ENCODE measurements around the gene MATN4. TPM values are rescaled to one million over a fixed set of nuclear protein-coding genes. Genes with fewer than 3 reads are reported as not detected.
A peak's percentile ranks its signal among the peaks of the same experiment; 100 is the strongest.

Gene MATN4
- total and polyA plus RNA-seq, 7 donors: not detected

GRCh38 chr20:45323731-45324130 is 15.6 kb upstream of the MATN4 start:
- H3K9me3 ChIP-seq: no peaks in the 10 kb centered on the region
- peaks cover 14 to 38% of the 10 kb centered on the region in 2 donors for H3K36me3 ChIP-seq (ENCODE audit: insufficient read depth in 1 of 2, low read depth in 1 of 2)
- no peaks in the 10 kb centered on the region for H3K27me3 ChIP-seq (ENCODE audit: insufficient read depth in 3 of 3, low read length in 2 of 3)
- intact Hi-C loops (cut with DNase I): loop anchor here in 1 of 2 donors (5.0 kb wide), 1 partner anchor 49 kb away; no protein-coding TSS in a partner anchor
- peak; percentile 69 to 77 (median 73) for ATAC-seq
- H3K4me3 ChIP-seq: no peak overlapping the region
- peak overlapping the region; percentile 69 for H3K27ac ChIP-seq
- peaks cover 3% of the 10 kb centered on the region for H3K4me1 ChIP-seq
- DNase-seq: peak in 1 of 2 donors; percentile 12
- TF ChIP-seq, protein P1, sequence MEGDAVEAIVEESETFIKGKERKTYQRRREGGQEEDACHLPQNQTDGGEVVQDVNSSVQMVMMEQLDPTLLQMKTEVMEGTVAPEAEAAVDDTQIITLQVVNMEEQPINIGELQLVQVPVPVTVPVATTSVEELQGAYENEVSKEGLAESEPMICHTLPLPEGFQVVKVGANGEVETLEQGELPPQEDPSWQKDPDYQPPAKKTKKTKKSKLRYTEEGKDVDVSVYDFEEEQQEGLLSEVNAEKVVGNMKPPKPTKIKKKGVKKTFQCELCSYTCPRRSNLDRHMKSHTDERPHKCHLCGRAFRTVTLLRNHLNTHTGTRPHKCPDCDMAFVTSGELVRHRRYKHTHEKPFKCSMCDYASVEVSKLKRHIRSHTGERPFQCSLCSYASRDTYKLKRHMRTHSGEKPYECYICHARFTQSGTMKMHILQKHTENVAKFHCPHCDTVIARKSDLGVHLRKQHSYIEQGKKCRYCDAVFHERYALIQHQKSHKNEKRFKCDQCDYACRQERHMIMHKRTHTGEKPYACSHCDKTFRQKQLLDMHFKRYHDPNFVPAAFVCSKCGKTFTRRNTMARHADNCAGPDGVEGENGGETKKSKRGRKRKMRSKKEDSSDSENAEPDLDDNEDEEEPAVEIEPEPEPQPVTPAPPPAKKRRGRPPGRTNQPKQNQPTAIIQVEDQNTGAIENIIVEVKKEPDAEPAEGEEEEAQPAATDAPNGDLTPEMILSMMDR (IDR thresholded peaks at IDR 0.05): no peak

DNA sequence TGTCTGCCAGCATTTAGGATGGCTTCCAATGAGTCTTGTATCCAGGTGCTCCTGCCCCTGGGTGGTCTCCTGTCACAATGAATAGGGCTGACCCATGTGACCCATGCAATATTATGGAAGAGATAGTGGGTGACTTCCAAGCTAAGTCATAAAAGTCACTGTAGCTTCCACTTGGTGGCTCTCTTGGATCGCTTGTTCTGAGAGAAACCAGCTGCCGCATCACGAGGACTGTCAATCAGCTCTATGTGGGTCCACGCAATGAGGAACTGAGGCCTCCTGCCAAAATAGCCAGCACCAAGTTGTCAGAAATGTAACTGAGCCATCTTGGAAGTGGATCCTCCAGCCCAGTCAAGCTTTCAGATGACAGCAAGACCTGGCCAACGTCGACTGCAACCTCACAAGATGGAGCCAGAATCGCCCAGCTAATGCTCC is 14.9 kb upstream of the MATN4 start:
- DNase-seq: peak; percentile 75 to 90
- Histone ChIP-seq H3K4me1 (peaks cover 3% of the 10 kb centered on the region), H3K4me3 (no peak overlapping the region), H3K9me3 (no peaks in the 10 kb centered on the region), H3K36me3 (ENCODE audit: insufficient read depth in 1 of 2, low read depth in 1 of 2) (peaks cover 10 to 30% of the 10 kb centered on the region in 2 donors), H3K27ac (peak overlapping the region; percentile 69), H3K27me3 (ENCODE audit: insufficient read depth in 3 of 3, low read length in 2 of 3) (no peaks in the 10 kb centered on the region)
- 26 to 38% (median 31%) methylated on average over 7 of the region's 7 CpGs for WGBS, 3 donors
- intact Hi-C loops (cut with DNase I): loop anchor here in 1 of 2 donors (5.0 kb wide), 1 partner anchor 49 kb away; no protein-coding TSS in a partner anchor
- peak; percentile 75 to 88 (median 83) for ATAC-seq
- TF ChIP-seq, protein P1 (IDR thresholded peaks at IDR 0.05): peak; percentile 58

DNA sequence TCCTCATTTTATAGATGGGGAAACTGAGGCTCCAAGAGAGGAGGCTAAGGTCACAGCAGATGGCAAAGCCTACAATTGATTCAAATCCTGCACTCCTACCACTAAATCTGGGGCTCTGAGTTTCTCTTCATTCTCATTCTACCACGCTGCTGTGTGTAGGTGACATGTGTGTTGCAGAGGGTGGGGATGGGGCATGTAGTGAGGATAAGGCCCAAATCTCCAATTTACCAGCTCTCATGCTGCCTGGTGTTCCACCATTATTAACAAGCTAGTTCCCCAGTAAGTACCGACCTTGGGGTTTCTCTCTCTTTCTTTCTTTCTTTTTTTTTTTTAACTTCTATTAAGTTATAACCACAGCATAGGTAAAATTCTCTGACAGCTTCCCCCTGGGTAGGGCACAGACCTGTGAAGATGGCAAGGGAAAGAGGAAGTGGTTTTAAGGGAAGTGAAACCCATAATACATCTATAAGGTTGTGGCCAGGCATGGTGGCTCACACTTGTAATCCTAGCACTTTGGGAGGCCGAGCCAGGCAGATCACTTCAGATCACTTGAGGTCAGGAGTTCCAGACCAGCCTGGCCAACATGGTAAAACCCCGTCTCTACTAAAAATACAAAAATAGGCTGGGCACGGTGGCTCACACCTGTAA is 13.0 kb upstream of the MATN4 start:
- peaks cover 0 to 13% of the 10 kb centered on the region in 2 donors for H3K36me3 ChIP-seq (ENCODE audit: insufficient read depth in 1 of 2, low read depth in 1 of 2)
- ATAC-seq (no peak), DNase-seq (peak in 1 of 2 donors; percentile 9)
- no peak overlapping the region for H3K27ac ChIP-seq
- no peaks in the 10 kb centered on the region for H3K9me3 ChIP-seq
- TF ChIP-seq, protein P1 (IDR thresholded peaks at IDR 0.05): no peak
- peaks cover 0 to 17% (median 6%) of the 10 kb centered on the region in 3 donors for H3K27me3 ChIP-seq (ENCODE audit: insufficient read depth in 3 of 3, low read length in 2 of 3)
- intact Hi-C loops (cut with DNase I): loop anchor here in 1 of 2 donors (5.0 kb wide), 1 partner anchor 51 kb away; no protein-coding TSS in a partner anchor
- H3K4me1 ChIP-seq: peaks cover 3% of the 10 kb centered on the region
- H3K4me3 ChIP-seq: no peak overlapping the region
- WGBS, 3 donors: 60 to 87% (median 73%) methylated on average over 5 of the region's 5 CpGs

DNA sequence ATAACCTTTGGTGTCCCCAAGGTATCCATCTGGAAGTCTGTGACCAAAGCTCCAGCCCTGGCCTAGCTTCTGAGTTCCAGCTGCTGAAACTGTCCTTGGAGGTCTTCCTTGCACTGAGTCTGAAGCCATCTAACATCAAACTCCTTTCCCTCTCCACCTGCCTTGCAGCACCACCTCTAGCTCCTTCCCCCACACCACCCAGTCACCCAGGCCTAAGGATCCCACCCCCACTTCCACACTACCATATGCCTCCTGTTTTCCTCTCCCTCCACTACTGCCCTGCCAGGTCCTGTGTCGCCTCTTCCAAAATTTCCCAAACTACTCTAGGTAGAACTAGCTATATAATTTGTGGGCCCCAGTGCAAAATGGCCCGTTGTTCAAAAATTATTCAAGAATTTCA is 10.8 kb upstream of the MATN4 start:
- WGBS, 3 donors: 81 to 92% (median 84%) methylated on average over 2 of the region's 2 CpGs
- no peak overlapping the region for H3K4me3 ChIP-seq
- H3K36me3 ChIP-seq (ENCODE audit: insufficient read depth in 1 of 2, low read depth in 1 of 2): no peaks in the 10 kb centered on the region
- H3K4me1 ChIP-seq: peaks cover 3% of the 10 kb centered on the region
- H3K9me3 ChIP-seq: no peaks in the 10 kb centered on the region
- TF ChIP-seq, protein P1 (IDR thresholded peaks at IDR 0.05): no peak
- ATAC-seq (no peak), DNase-seq (peak in 1 of 2 donors; percentile 23)
- no peak overlapping the region for H3K27ac ChIP-seq
- H3K27me3 ChIP-seq (ENCODE audit: insufficient read depth in 3 of 3, low read length in 2 of 3): peaks cover 0 to 34% (median 8%) of the 10 kb centered on the region in 3 donors
- intact Hi-C loops (cut with DNase I): loop anchor here (1.0 to 2.0 kb wide), 5 partner anchors 56 to 452 kb away; no protein-coding TSS in a partner anchor
